H1 (cell line): ENCODE data around the gene SLC25A21. TPM values are rescaled to one million over a fixed set of nuclear protein-coding genes. Genes with fewer than 3 reads are reported as not detected.

Experiments used
- CTCF ChIA-PET: fragments of 300-600 bp; sonication (Branson Sonifier 250); formaldehyde crosslinking; loops from one replicate; lab custom pipeline; 2021; ENCODE audit not compliant: partially characterized antibody; lab: Charles Lee
- POLR2A ChIA-PET: fragments of 300-600 bp; sonication (Branson Sonifier 250); formaldehyde crosslinking; loops from one replicate; lab custom pipeline; 2021; ENCODE audit warnings: inconsistent platforms; ENCODE audit not compliant: partially characterized antibody; lab: Charles Lee
- DNase-seq, 2 experiments: peaks; one replicate each; pipeline versions ENCODE4 v3.0.0 to v3.0.0-alpha.2; 2010 to 2022; ENCODE audit warnings: low spot score in 2 of 2, low read depth in 1 of 2, mixed read lengths in 1 of 2
- FAIRE-seq: peaks from 2 replicates; lab custom pipeline; 2011; peaks lifted over from hg19 to GRCh38; lab: Jason Lieb, UNC
- H2AFZ ChIP-seq: 2 replicates; pipeline ENCODE4 v1.8.1; 2012; ENCODE audit warnings: low read length, inconsistent platforms
- H2AK5ac ChIP-seq: 2 replicates; pipeline ENCODE4 v1.6.1; 2013; ENCODE audit warnings: low read depth, low read length
- H2BK120ac ChIP-seq: replicated peaks from 2 replicates; pipeline ENCODE3; 2013; ENCODE audit warnings: low read depth, low read length, inconsistent platforms
- H2BK12ac ChIP-seq: 2 replicates; pipeline ENCODE4 v1.6.1; 2013; ENCODE audit warnings: low read depth, low read length
- H2BK15ac ChIP-seq: 2 replicates; pipeline ENCODE4 v1.6.1; 2013; ENCODE audit warnings: low read length
- H2BK20ac ChIP-seq: 2 replicates; pipeline ENCODE4 v1.6.1; 2013; ENCODE audit warnings: low read length
- H2BK5ac ChIP-seq: 2 replicates; pipeline ENCODE4 v1.6.1; 2013; ENCODE audit warnings: low read depth, low read length
- H3K14ac ChIP-seq: 2 replicates; pipeline ENCODE4 v1.6.1; 2013; ENCODE audit warnings: inconsistent platforms; ENCODE audit not compliant: insufficient read length
- H3K18ac ChIP-seq: 2 replicates; pipeline ENCODE4 v1.6.1; 2013; ENCODE audit warnings: low read length; ENCODE audit errors: extremely low read depth
- H3K23ac ChIP-seq: 2 replicates; pipeline ENCODE4 v1.6.1; 2013; ENCODE audit warnings: inconsistent platforms; ENCODE audit not compliant: insufficient read length
- H3K23me2 ChIP-seq: 2 replicates; pipeline ENCODE4 v1.6.1; 2013; ENCODE audit warnings: low read depth, low read length
- H3K27ac ChIP-seq: 2 replicates; pipeline ENCODE4 v1.6.1; 2011; ENCODE audit warnings: low read depth, low read length, inconsistent platforms
- H3K27me3 ChIP-seq, 4 experiments: replicated peaks in 1 of 4; 1 replicate in 1 of 4; 2 replicates in 3 of 4; pipeline versions ENCODE4 v1.6.1 to v1.8.1; 2011 to 2013; ENCODE audit warnings: low read length in 3 of 4, mild to moderate bottlenecking in 3 of 4, inconsistent platforms in 2 of 4, mixed read lengths in 2 of 4, moderate library complexity in 1 of 4; ENCODE audit not compliant: control insufficient read depth in 3 of 4, insufficient read depth in 3 of 4; ENCODE audit errors: extremely low read depth in 1 of 4
- H3K36me3 ChIP-seq, 4 experiments: 2 replicates each; pipeline versions ENCODE4 v1.6.1 to v1.8.1; 2011 to 2013; ENCODE audit warnings: mild to moderate bottlenecking in 4 of 4, low read length in 3 of 4, moderate library complexity in 2 of 4, control low read depth in 1 of 4, inconsistent platforms in 1 of 4; ENCODE audit not compliant: insufficient read depth in 4 of 4, control insufficient read depth in 2 of 4
- H3K4ac ChIP-seq: replicated peaks from 2 replicates; pipeline ENCODE3; 2013; ENCODE audit warnings: low read length, low read depth, mixed read lengths, inconsistent platforms; ENCODE audit not compliant: insufficient read length
- H3K4me1 ChIP-seq, 4 experiments: replicated peaks in 1 of 4; 1 replicate in 1 of 4; 2 replicates in 3 of 4; pipeline versions ENCODE4 v1.6.1 to v1.8.1; 2011 to 2013; ENCODE audit warnings: low read length in 3 of 4, inconsistent platforms in 2 of 4, mixed read lengths in 1 of 4; ENCODE audit not compliant: insufficient read depth in 4 of 4, control insufficient read depth in 3 of 4
- H3K4me2 ChIP-seq, 2 experiments: 2 replicates each; pipeline versions ENCODE4 v1.6.1 to v1.8.1; 2011 to 2013; ENCODE audit warnings: low read depth in 2 of 2, low read length in 2 of 2, control low read depth in 1 of 2, inconsistent platforms in 1 of 2, mild to moderate bottlenecking in 1 of 2; ENCODE audit not compliant: insufficient read depth in 1 of 2
- H3K4me3 ChIP-seq, 4 experiments: fragments of 200-600, 300-600 bp in 1 of 4; sonication (generic), shearing (Covaris generic), sonication (Bioruptor Twin) in 1 of 4; 2 replicates each; pipeline versions ENCODE4 v1.5.1 to v1.8.1; 2011 to 2016; ENCODE audit warnings: low read length in 4 of 4, low read depth in 3 of 4, control low read depth in 2 of 4, inconsistent platforms in 2 of 4, mild to moderate bottlenecking in 2 of 4, mixed read lengths in 1 of 4, moderate library complexity in 1 of 4; ENCODE audit not compliant: insufficient read depth in 2 of 4; ENCODE audit errors: extremely low read depth in 1 of 4
- H3K56ac ChIP-seq: replicated peaks from 2 replicates; pipeline ENCODE3; 2013; ENCODE audit warnings: low read depth, mild to moderate bottlenecking, mixed read lengths, low read length, inconsistent platforms; ENCODE audit not compliant: insufficient read length
- H3K79me1 ChIP-seq: 2 replicates; pipeline ENCODE4 v1.6.1; 2013; ENCODE audit warnings: low read depth, low read length, control low read depth
- H3K79me2 ChIP-seq, 2 experiments: 2 replicates each; pipeline versions ENCODE4 v1.6.1 to v1.8.1; 2012 to 2013; ENCODE audit warnings: low read length in 2 of 2, mild to moderate bottlenecking in 2 of 2, inconsistent platforms in 1 of 2; ENCODE audit not compliant: insufficient read depth in 2 of 2, control insufficient read depth in 1 of 2
- H3K9ac ChIP-seq, 4 experiments: replicated peaks in 1 of 4; 1 replicate in 1 of 4; 2 replicates in 3 of 4; pipeline versions ENCODE4 v1.6.1 to v1.8.1; 2011 to 2013; ENCODE audit warnings: low read depth in 3 of 4, low read length in 3 of 4, control low read depth in 2 of 4, mild to moderate bottlenecking in 2 of 4, moderate library complexity in 2 of 4, inconsistent platforms in 1 of 4; ENCODE audit errors: extremely low read depth in 1 of 4
- H3K9me3 ChIP-seq, 2 experiments: 2 replicates each; pipeline versions ENCODE4 v1.6.1 to v1.8.1; 2012 to 2013; ENCODE audit warnings: mild to moderate bottlenecking in 2 of 2, moderate library complexity in 2 of 2, control low read depth in 1 of 2, inconsistent platforms in 1 of 2, low read depth in 1 of 2, low read length in 1 of 2, mixed read lengths in 1 of 2; ENCODE audit not compliant: insufficient read depth in 2 of 2
- H4K20me1 ChIP-seq, 2 experiments: replicated peaks in 1 of 2; 2 replicates each; pipeline versions ENCODE3 to v1.8.1; 2011 to 2013; ENCODE audit warnings: inconsistent platforms in 2 of 2, low read length in 2 of 2, mild to moderate bottlenecking in 1 of 2; ENCODE audit not compliant: insufficient read depth in 2 of 2, control insufficient read depth in 1 of 2
- H4K5ac ChIP-seq: 2 replicates; pipeline ENCODE4 v1.6.1; 2013; ENCODE audit warnings: low read length, low read depth, mixed read lengths, inconsistent platforms; ENCODE audit not compliant: insufficient read length
- H4K8ac ChIP-seq: 2 replicates; pipeline ENCODE4 v1.8.0; 2013; ENCODE audit warnings: mild to moderate bottlenecking, moderate library complexity, low read length, inconsistent platforms; ENCODE audit not compliant: insufficient read depth; ENCODE audit errors: extremely low read depth
- H4K91ac ChIP-seq: replicated peaks from 2 replicates; pipeline ENCODE3; 2013; ENCODE audit warnings: low read length, mixed read lengths, inconsistent platforms; ENCODE audit not compliant: insufficient read length
- CREB1 ChIP-seq: IDR thresholded peaks from 2 replicates; pipeline ENCODE4 v1.6.1; 2012; ENCODE audit warnings: inconsistent platforms
- JUND ChIP-seq: IDR thresholded peaks from 2 replicates; pipeline ENCODE4 v1.6.1; 2011; ENCODE audit warnings: mild to moderate bottlenecking, improper control_type of control experiment, low read length
- POU5F1 ChIP-seq: IDR thresholded peaks from 2 replicates; pipeline ENCODE4 v1.6.1; 2011; ENCODE audit warnings: low read depth, mild to moderate bottlenecking, low read length, moderate library complexity
- SUZ12 ChIP-seq: fragments of 200-600 bp; sonication (generic); IDR thresholded peaks from 2 replicates; pipeline ENCODE4 v1.6.1; 2012; ENCODE audit warnings: mild to moderate bottlenecking, inconsistent platforms, low read length, moderate library complexity, mixed read lengths
- WGBS, 2 experiments: shearing (Covaris generic) in 1 of 2; methylation state at CpG; one replicate each; pipeline versions ENCODE4 v1.1.6 to v1.1.7; 2013 to 2015; ENCODE audit warnings: low lambda C conversion rate in 2 of 2, mixed read lengths in 2 of 2, inconsistent platforms in 1 of 2, low coverage in 1 of 2, missing lambda C conversion rate in 1 of 2; ENCODE audit not compliant: insufficient replicate concordance in 2 of 2, insufficient coverage in 1 of 2, insufficient read length in 1 of 2; ENCODE audit errors: extremely low coverage in 1 of 2, missing lambda C conversion rate in 1 of 2; 5-methylcytosine and 5-hydroxymethylcytosine counted together
- polyA plus RNA-seq, 7 experiments: library from polyadenylated mRNA; depleted of rRNA in 3 of 7; stranded (reverse) in 5 of 7; unstranded in 2 of 7; fragments of >200 nt in 5 of 7; fragments of 200-250 nt in 2 of 7; gene quantifications; 1 replicate in 5 of 7; 2 replicates in 1 of 7; 4 replicates in 1 of 7; pipeline versions ENCODE4 v1.2.1 to v1.2.3, GENCODE V29; 2011 to 2013; ENCODE audit warnings: missing spikeins in 2 of 7, mixed read lengths in 2 of 7
- total RNA-seq: library from RNA; stranded (reverse); fragmentation: NEBNext Ultra II Directional; extraction: Animal tissue kit (Norgen Biotek cat#: 25700); gene quantifications from 2 replicates; pipeline ENCODE4 v1.2.1, GENCODE V29; 2021

The SLC25A21 gene
- total and polyA plus RNA-seq, 2 of the 8 experiments (the other 6 are each of a cell fraction or from before 2014, with no cell fraction given): 6.9 to 15.7 TPM

- no peak overlapping the region for H2BK12ac ChIP-seq
- H2BK15ac ChIP-seq: no peak overlapping the region
- H3K23me2 ChIP-seq: no peaks in the 10 kb centered on the region
- ChIA-PET CTCF (interaction anchor here (0.6 kb wide), 1 partner anchor 185 kb away, joined by 3 read pairs; no protein-coding TSS in a partner anchor), POLR2A (no interaction called here)
- no peak overlapping the region for H3K14ac ChIP-seq
- no peak overlapping the region for H4K8ac ChIP-seq
- H3K56ac ChIP-seq: no peak overlapping the region
- WGBS, 2 experiments: 88% methylated on average over 2 of the region's 2 CpGs; no CpG with 5 or more reads in 1 of the 2 experiments
- H4K20me1 ChIP-seq: no peaks in the 10 kb centered on the region
- H3K27ac ChIP-seq: no peak overlapping the region
- no peaks in the 10 kb centered on the region for H3K9me3 ChIP-seq
- H2BK120ac ChIP-seq: no peak overlapping the region
- H3K79me1 ChIP-seq: no peaks in the 10 kb centered on the region
- no peak overlapping the region for H3K4me3 ChIP-seq
- no peak overlapping the region for H3K4me2 ChIP-seq
- H3K9ac ChIP-seq: no peak overlapping the region
- H4K5ac ChIP-seq: no peak overlapping the region
- no peaks in the 10 kb centered on the region for H3K79me2 ChIP-seq
- no peak for FAIRE-seq
- DNase-seq: no peak
- H3K4me1 ChIP-seq: peaks cover 0 to 4% (median 0%) of the 10 kb centered on the region in 4 experiments; a peak in 1 of 7 replicates
- no peak overlapping the region for H3K23ac ChIP-seq
- no peak overlapping the region for H3K18ac ChIP-seq
- H3K27me3 ChIP-seq: no peaks in the 10 kb centered on the region
- H2AFZ ChIP-seq: no peak overlapping the region
- no peaks in the 10 kb centered on the region for H3K36me3 ChIP-seq
- TF ChIP-seq JUND (no peak), CREB1 (no peak), SUZ12 (no peak), POU5F1 (no peak)
- H2BK5ac ChIP-seq: no peak overlapping the region
- H3K4ac ChIP-seq: no peak overlapping the region
- H2AK5ac ChIP-seq: no peak overlapping the region
- no peak overlapping the region for H2BK20ac ChIP-seq
- no peak overlapping the region for H4K91ac ChIP-seq
These were observed 197.4 kb downstream of the SLC25A21 start for GRCh38 chr14:36974985-36975384.
